ENCODE results near the gene COQ2. TPM values are rescaled to one million over a fixed set of nuclear protein-coding genes. Genes with fewer than 3 reads are reported as not detected.
A peak's percentile ranks its signal among the peaks of the same experiment; 100 is the strongest.

The COQ2 gene
- total RNA-seq, 1 experiment from 2014 or later, result 19.5 TPM

DNA sequence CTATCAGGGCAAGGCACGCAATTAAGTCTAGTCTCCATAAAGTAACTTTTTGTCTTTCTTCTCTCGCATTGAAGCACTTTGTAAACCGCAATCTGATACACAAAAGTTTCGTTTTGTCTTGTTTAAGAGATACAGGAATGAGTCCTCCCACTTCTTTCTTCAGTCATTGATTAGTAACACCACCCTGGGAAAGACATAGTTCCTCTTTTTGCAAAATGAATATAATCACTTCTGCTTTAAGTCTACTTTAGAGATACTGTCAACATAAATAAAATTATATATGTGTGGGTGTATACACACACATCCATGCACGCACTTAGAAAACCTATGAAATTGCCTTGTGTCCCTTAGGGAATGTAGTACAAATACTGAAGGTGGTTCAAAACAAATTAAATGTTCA is 11.7 kb downstream of the COQ2 start:
- TF ChIP-seq, protein P1, sequence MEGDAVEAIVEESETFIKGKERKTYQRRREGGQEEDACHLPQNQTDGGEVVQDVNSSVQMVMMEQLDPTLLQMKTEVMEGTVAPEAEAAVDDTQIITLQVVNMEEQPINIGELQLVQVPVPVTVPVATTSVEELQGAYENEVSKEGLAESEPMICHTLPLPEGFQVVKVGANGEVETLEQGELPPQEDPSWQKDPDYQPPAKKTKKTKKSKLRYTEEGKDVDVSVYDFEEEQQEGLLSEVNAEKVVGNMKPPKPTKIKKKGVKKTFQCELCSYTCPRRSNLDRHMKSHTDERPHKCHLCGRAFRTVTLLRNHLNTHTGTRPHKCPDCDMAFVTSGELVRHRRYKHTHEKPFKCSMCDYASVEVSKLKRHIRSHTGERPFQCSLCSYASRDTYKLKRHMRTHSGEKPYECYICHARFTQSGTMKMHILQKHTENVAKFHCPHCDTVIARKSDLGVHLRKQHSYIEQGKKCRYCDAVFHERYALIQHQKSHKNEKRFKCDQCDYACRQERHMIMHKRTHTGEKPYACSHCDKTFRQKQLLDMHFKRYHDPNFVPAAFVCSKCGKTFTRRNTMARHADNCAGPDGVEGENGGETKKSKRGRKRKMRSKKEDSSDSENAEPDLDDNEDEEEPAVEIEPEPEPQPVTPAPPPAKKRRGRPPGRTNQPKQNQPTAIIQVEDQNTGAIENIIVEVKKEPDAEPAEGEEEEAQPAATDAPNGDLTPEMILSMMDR (conservative IDR thresholded peaks at IDR 0.05), result no peak
- TF ChIP-seq EZH2 (IDR thresholded peaks at IDR 0.05; ENCODE audit: low read depth), result no peak
- no TSS peak for BruUV-seq (replicated peaks)
- Histone ChIP-seq H3K4me3 (no peak overlapping the region), H3K9me3 (ENCODE audit: insufficient read depth, low read depth) (no peaks in the 10 kb centered on the region), H3F3A (ENCODE audit: insufficient read depth, low read depth) (peaks cover 7% of the 10 kb centered on the region), H3K79me2 (ENCODE audit: low read depth) (no peaks in the 10 kb centered on the region), H3K27me3 (ENCODE audit: insufficient read depth, low read depth) (no peaks in the 10 kb centered on the region), H2AFZ (no peak overlapping the region), H3K36me3 (ENCODE audit: low read depth) (no peaks in the 10 kb centered on the region; the same call in 1 of the 2 replicates), H3K4me1 (replicated peaks; ENCODE audit: insufficient read depth) (peaks cover 12% of the 10 kb centered on the region), H3K27ac (no peak overlapping the region), H3K4me2 (no peak overlapping the region), H3K9me2 (ENCODE audit: insufficient read depth) (no peaks in the 10 kb centered on the region), H4K20me1 (ENCODE audit: insufficient read depth) (no peaks in the 10 kb centered on the region)
- DNase-seq, result no peak
- intact Hi-C loops (cut with micrococcal nuclease; ENCODE audit: unreplicated experiment), result no loop called here
- CTCF ChIA-PET, result no interaction called here
- POLR2A ChIA-PET (ENCODE audit: unreplicated experiment), result no interaction called here

DNA sequence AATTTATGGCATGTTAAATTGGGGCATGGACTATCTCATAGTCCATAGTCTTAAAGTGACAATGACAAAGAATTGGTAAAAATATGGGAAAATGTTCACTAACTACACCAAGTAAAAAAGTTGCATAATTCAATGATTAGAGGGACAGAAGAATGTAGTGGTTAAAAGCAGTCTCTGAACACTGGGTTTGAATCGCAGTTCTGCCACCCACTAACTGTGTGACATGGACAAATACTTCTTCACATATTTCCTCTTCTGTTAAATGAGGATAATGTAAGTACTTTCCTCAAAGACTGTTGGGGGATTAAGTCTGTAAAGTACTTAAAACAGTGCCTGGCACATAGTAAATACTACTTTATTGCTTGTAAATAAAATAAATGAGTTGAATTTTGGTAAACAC is 15.3 kb downstream of the COQ2 start:
- no peaks in the 10 kb centered on the region for H3K9me2 ChIP-seq (ENCODE audit: insufficient read depth)
- H3K79me2 ChIP-seq (ENCODE audit: low read depth), result no peaks in the 10 kb centered on the region
- no peak overlapping the region for H3K4me2 ChIP-seq
- POLR2A ChIA-PET (ENCODE audit: unreplicated experiment), result no interaction called here
- no peak for DNase-seq
- CTCF ChIA-PET, result no interaction called here
- peaks cover 31% of the 10 kb centered on the region for H3K4me1 ChIP-seq (replicated peaks; ENCODE audit: insufficient read depth)
- H3K27me3 ChIP-seq (ENCODE audit: insufficient read depth, low read depth), result no peaks in the 10 kb centered on the region
- H2AFZ ChIP-seq, result no peak overlapping the region
- H3K4me3 ChIP-seq, result no peak overlapping the region
- peaks cover 10% of the 10 kb centered on the region for H3K36me3 ChIP-seq (ENCODE audit: low read depth)
- TF ChIP-seq EZH2 (IDR thresholded peaks at IDR 0.05; ENCODE audit: low read depth), result no peak
- TF ChIP-seq, protein P1 (conservative IDR thresholded peaks at IDR 0.05), result no peak
- H3K9me3 ChIP-seq (ENCODE audit: insufficient read depth, low read depth), result no peaks in the 10 kb centered on the region
- H3F3A ChIP-seq (ENCODE audit: insufficient read depth, low read depth), result peaks cover 27% of the 10 kb centered on the region
- no peak overlapping the region for H3K27ac ChIP-seq
- no peaks in the 10 kb centered on the region for H4K20me1 ChIP-seq (ENCODE audit: insufficient read depth)
- BruUV-seq (replicated peaks), result no TSS peak
- intact Hi-C loops (cut with micrococcal nuclease; ENCODE audit: unreplicated experiment), result loop anchor here (10.0 kb wide), 1 partner anchor 804 kb away; no protein-coding TSS in a partner anchor

DNA sequence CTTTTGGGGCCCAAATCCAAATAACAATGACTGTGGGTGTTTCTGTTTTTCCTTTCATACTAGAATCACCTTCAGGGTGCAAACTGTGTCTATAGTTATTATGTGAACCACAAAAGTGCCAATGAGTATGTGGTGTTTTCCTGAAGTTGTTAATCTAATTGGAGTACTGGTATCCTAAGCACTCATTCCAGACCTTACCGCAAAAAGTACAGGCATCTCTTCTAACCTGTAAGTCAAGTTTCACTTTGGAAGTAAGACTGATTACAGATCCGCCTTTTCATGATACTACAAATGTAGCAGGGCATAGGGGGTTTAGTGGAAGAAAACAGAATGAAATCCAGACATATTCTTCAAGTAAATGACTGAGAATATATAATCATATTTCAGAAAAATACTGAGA is 16.1 kb downstream of the COQ2 start:
- Histone ChIP-seq H3K9me2 (ENCODE audit: insufficient read depth) (no peaks in the 10 kb centered on the region), H3K79me2 (ENCODE audit: low read depth) (no peaks in the 10 kb centered on the region), H3F3A (ENCODE audit: insufficient read depth, low read depth) (peaks cover 27% of the 10 kb centered on the region), H3K4me2 (peak overlapping the region; percentile 45; the same call in 1 of the 2 replicates), H2AFZ (no peak overlapping the region), H3K27me3 (ENCODE audit: insufficient read depth, low read depth) (no peaks in the 10 kb centered on the region), H3K4me1 (replicated peaks; ENCODE audit: insufficient read depth) (peaks cover 31% of the 10 kb centered on the region), H3K27ac (peak overlapping the region; percentile 67), H4K20me1 (ENCODE audit: insufficient read depth) (no peaks in the 10 kb centered on the region), H3K4me3 (no peak overlapping the region), H3K36me3 (ENCODE audit: low read depth) (peaks cover 10% of the 10 kb centered on the region), H3K9me3 (ENCODE audit: insufficient read depth, low read depth) (no peaks in the 10 kb centered on the region)
- CTCF ChIA-PET, result interaction anchor here (0.6 kb wide), 1 partner anchor 435 kb away, joined by 3 read pairs; no protein-coding TSS in a partner anchor
- no TSS peak for BruUV-seq (replicated peaks)
- POLR2A ChIA-PET (ENCODE audit: unreplicated experiment), result interaction anchor here (0.6 kb wide), 1 partner anchor 768 kb away, joined by 3 read pairs; no protein-coding TSS in a partner anchor
- DNase-seq, result no peak
- intact Hi-C loops (cut with micrococcal nuclease; ENCODE audit: unreplicated experiment), result loop anchor here (10.0 kb wide), 1 partner anchor 804 kb away; no protein-coding TSS in a partner anchor
- TF ChIP-seq EZH2 (IDR thresholded peaks at IDR 0.05; ENCODE audit: low read depth), result no peak
- TF ChIP-seq, protein P1 (conservative IDR thresholded peaks at IDR 0.05), result no peak
